ENCODE measurements around the gene ZNF652.
"Not testable (repeated sequence)": the region's sequence is repeated elsewhere in the genome, so short reads cannot be mapped to it uniquely, and the experiment has no call there.

Gene ZNF652

GRCh38 chr17:49387498-49388289 is 25.6 kb upstream of the ZNF652 start:
- in situ Hi-C loops (cut with MboI; ENCODE audit: low sequenced_read_pairs) = no loop called here

- in situ Hi-C loops (cut with MboI; ENCODE audit: low sequenced_read_pairs) = no loop called here
Measured at GRCh38 chr17:49386373-49386772, 24.3 kb upstream of the ZNF652 start.

- in situ Hi-C loops (cut with MboI; ENCODE audit: low sequenced_read_pairs) = no loop called here
Measured at GRCh38 chr17:49384951-49385350, 22.9 kb upstream of the ZNF652 start.

- in situ Hi-C loops (cut with MboI; ENCODE audit: low sequenced_read_pairs) = no loop called here
Measured at GRCh38 chr17:49383060-49383459, 21.0 kb upstream of the ZNF652 start.

GRCh38 chr17:49382556-49382955 is 20.5 kb upstream of the ZNF652 start:
- in situ Hi-C loops (cut with MboI; ENCODE audit: low sequenced_read_pairs) = no loop called here

GRCh38 chr17:49381793-49382192 is 19.7 kb upstream of the ZNF652 start:
- in situ Hi-C loops (cut with MboI; ENCODE audit: low sequenced_read_pairs) = no loop called here

- in situ Hi-C loops (cut with MboI; ENCODE audit: low sequenced_read_pairs) = no loop called here
Measured at GRCh38 chr17:49381033-49381432, 19.0 kb upstream of the ZNF652 start.

- in situ Hi-C loops (cut with MboI; ENCODE audit: low sequenced_read_pairs) = no loop called here
Measured at GRCh38 chr17:49379926-49380325, 17.9 kb upstream of the ZNF652 start.

- in situ Hi-C loops (cut with MboI; ENCODE audit: low sequenced_read_pairs) = no loop called here
Measured at GRCh38 chr17:49378311-49378710, 16.3 kb upstream of the ZNF652 start.

GRCh38 chr17:49375544-49375943 is 13.5 kb upstream of the ZNF652 start:
- in situ Hi-C loops (cut with MboI; ENCODE audit: low sequenced_read_pairs) = no loop called here

- in situ Hi-C loops (cut with MboI; ENCODE audit: low sequenced_read_pairs) = no loop called here
Measured at GRCh38 chr17:49373115-49373514, 11.1 kb upstream of the ZNF652 start.

GRCh38 chr17:49372425-49372824 is 10.4 kb upstream of the ZNF652 start:
- in situ Hi-C loops (cut with MboI; ENCODE audit: low sequenced_read_pairs) = no loop called here

- in situ Hi-C loops (cut with MboI; ENCODE audit: low sequenced_read_pairs) = no loop called here
Measured at GRCh38 chr17:49370971-49371834, 9.2 kb upstream of the ZNF652 start.

- in situ Hi-C loops (cut with MboI; ENCODE audit: low sequenced_read_pairs) = no loop called here
Measured at GRCh38 chr17:49369760-49370159, 7.7 kb upstream of the ZNF652 start.

- in situ Hi-C loops (cut with MboI; ENCODE audit: low sequenced_read_pairs) = no loop called here
Measured at GRCh38 chr17:49369089-49369488, 7.0 kb upstream of the ZNF652 start.

GRCh38 chr17:49365667-49366066 is 3.6 kb upstream of the ZNF652 start:
- in situ Hi-C loops (cut with MboI; ENCODE audit: low sequenced_read_pairs) = no loop called here

GRCh38 chr17:49365126-49365525 is 3.1 kb upstream of the ZNF652 start:
- in situ Hi-C loops (cut with MboI; ENCODE audit: low sequenced_read_pairs) = not testable (repeated sequence)

- in situ Hi-C loops (cut with MboI; ENCODE audit: low sequenced_read_pairs) = no loop called here
Measured at GRCh38 chr17:49364119-49364518, 2.1 kb upstream of the ZNF652 start.

- in situ Hi-C loops (cut with MboI; ENCODE audit: low sequenced_read_pairs) = no loop called here
Measured at GRCh38 chr17:49363251-49363650, 1.2 kb upstream of the ZNF652 start.

GRCh38 chr17:49362723-49363117 is 670 bp upstream of the ZNF652 start:
- in situ Hi-C loops (cut with MboI; ENCODE audit: low sequenced_read_pairs) = no loop called here

GRCh38 chr17:49361129-49361901 is 735 bp downstream of the ZNF652 start:
- in situ Hi-C loops (cut with MboI; ENCODE audit: low sequenced_read_pairs) = no loop called here

All from HL-60/S4 treated with phorbol 12-myristate 13-acetate at 8.2 ng/mL for 4 days and 3 days (cell line).